Measurements from ENCODE around the gene ADPRHL1. TPM values are rescaled to one million over a fixed set of nuclear protein-coding genes. Genes with fewer than 3 reads are reported as not detected.

The ADPRHL1 gene
- total RNA-seq, 1 experiment from 2014 or later = 2.7 TPM

- Mint-ChIP-seq H3K27ac (peak overlapping the region in 1 of 3 experiments; percentile 33; a peak in 3 of 7 replicates), H3K36me3 (ENCODE audit: insufficient read depth in 1 of 3, low read depth in 3 of 3) (peaks cover 35 to 73% (median 65%) of the 10 kb centered on the region in 3 experiments), H3K27me3 (ENCODE audit: low read depth) (peaks cover 2% of the 10 kb centered on the region; the same call in 1 of the 2 replicates), H3K9me3 (no peaks in the 10 kb centered on the region), H3K4me1 (peaks cover 4 to 11% of the 10 kb centered on the region in 2 experiments; a peak in 3 of 4 replicates), H3K4me3 (no peak overlapping the region; a peak in 1 of 5 replicates)
- Histone ChIP-seq H3K79me1 (ENCODE audit: insufficient read depth, low read depth, low read length, poor library complexity, severe bottlenecking) (no peaks in the 10 kb centered on the region), H2BK20ac (ENCODE audit: low read depth, low read length, poor library complexity, severe bottlenecking) (no peak overlapping the region), H3K4ac (ENCODE audit: low read depth, low read length) (no peak overlapping the region), H3K79me2 (ENCODE audit: insufficient read depth, low read length) (no peaks in the 10 kb centered on the region), H4K91ac (ENCODE audit: insufficient read length, low read depth, low read length) (no peak overlapping the region), H4K8ac (replicated peaks; ENCODE audit: insufficient read length, low read depth, low read length) (no peak overlapping the region), H2BK5ac (ENCODE audit: insufficient read length, low read length) (no peak overlapping the region), H3K9me3 (ENCODE audit: control insufficient read depth, low read depth, low read length) (no peaks in the 10 kb centered on the region), H3K4me1 (ENCODE audit: insufficient read depth, low read length) (no peaks in the 10 kb centered on the region), H3K23me2 (ENCODE audit: insufficient read length, low read depth, low read length, poor library complexity, severe bottlenecking) (no peaks in the 10 kb centered on the region), H3K27ac (ENCODE audit: insufficient read length, low read depth, low read length) (no peak overlapping the region), H3K4me2 (ENCODE audit: insufficient read depth, insufficient read length, low read length) (no peak overlapping the region), H3K14ac (ENCODE audit: insufficient read depth, low read length) (no peak overlapping the region), H2BK12ac (ENCODE audit: insufficient read length, low read depth, low read length) (no peak overlapping the region), H2AFZ (ENCODE audit: low read length) (no peak overlapping the region), H2BK15ac (ENCODE audit: low read depth, low read length) (no peak overlapping the region), H2AK5ac (ENCODE audit: insufficient read length, low read length) (no peak overlapping the region), H3K27me3 (ENCODE audit: insufficient read depth, low read length) (no peaks in the 10 kb centered on the region), H3T11ph (ENCODE audit: low read length) (no peak overlapping the region), H3K56ac (ENCODE audit: insufficient read length, low read depth, low read length) (no peak overlapping the region), H3K9ac (ENCODE audit: extremely low read depth, insufficient read length, low read length) (no peak overlapping the region), H4K5ac (ENCODE audit: insufficient read length, low read depth, low read length) (no peak overlapping the region), H3K18ac (ENCODE audit: insufficient read length, low read depth, low read length) (no peak overlapping the region), H4K20me1 (ENCODE audit: control insufficient read depth, insufficient read depth, insufficient read length) (no peaks in the 10 kb centered on the region), H2BK120ac (ENCODE audit: low read depth, low read length, poor library complexity, severe bottlenecking) (no peak overlapping the region), H3K23ac (ENCODE audit: insufficient read length, low read depth, low read length) (no peak overlapping the region)
- no CpG with 5 or more reads among the region's 18 CpGs for WGBS (ENCODE audit: extremely low coverage, insufficient read length, low lambda C conversion rate)
- no peak for DNase-seq
- TF ChIP-seq CTCF (conservative IDR thresholded peaks at IDR 0.05) = no peak
Measured at GRCh38 chr13:113455384-113455783, 2.1 kb upstream of the ADPRHL1 start.
